OCI-M2 (cell line): ENCODE data around the gene PLA2G12A.
"Not testable (repeated sequence)": the region's sequence is repeated elsewhere in the genome, so short reads cannot be mapped to it uniquely, and the experiment has no call there.

Experiments
- DNase-seq: peaks from one replicate; lab custom pipeline; 2025; ENCODE audit not compliant: unreplicated experiment; lab: John Stamatoyannopoulos, UW

The PLA2G12A gene

GRCh38 chr4:109682875-109683274, 47.0 kb downstream of the PLA2G12A start:
- DNase-seq: no peak

- not testable (repeated sequence) for DNase-seq
Measured at GRCh38 chr4:109678925-109679324, 50.9 kb downstream of the PLA2G12A start.

- DNase-seq: not testable (repeated sequence)
Measured at GRCh38 chr4:109678472-109678871, 51.4 kb downstream of the PLA2G12A start.

- no peak for DNase-seq
Measured at GRCh38 chr4:109676886-109677285, 53.0 kb downstream of the PLA2G12A start.

GRCh38 chr4:109675843-109676242, 54.0 kb downstream of the PLA2G12A start:
- DNase-seq: no peak

- DNase-seq: no peak
Measured at GRCh38 chr4:109675181-109675580, 54.7 kb downstream of the PLA2G12A start.

GRCh38 chr4:109673303-109673702, 56.6 kb downstream of the PLA2G12A start:
- DNase-seq: no peak

- DNase-seq: no peak
Measured at GRCh38 chr4:109672169-109672930, 57.5 kb downstream of the PLA2G12A start.

- DNase-seq: no peak
Measured at GRCh38 chr4:109671350-109671749, 58.5 kb downstream of the PLA2G12A start.

- DNase-seq: no peak
Measured at GRCh38 chr4:109665783-109666485, 63.9 kb downstream of the PLA2G12A start.

- no peak for DNase-seq
Measured at GRCh38 chr4:109662771-109663170, 67.1 kb downstream of the PLA2G12A start.

- DNase-seq: no peak
Measured at GRCh38 chr4:109662116-109662515, 67.8 kb downstream of the PLA2G12A start.
